Progenitor cell of endocrine pancreas (in vitro differentiated cells): ENCODE measurements around the gene SMIM5. TPM values are rescaled to one million over a fixed set of nuclear protein-coding genes. Genes with fewer than 3 reads are reported as not detected.

Experiments used
- DNase-seq: peaks from one replicate; pipeline ENCODE4 v3.0.0; 2021; ENCODE audit warnings: low spot score; ENCODE audit not compliant: unreplicated experiment
- H3K27ac Mint-ChIP-seq: 2 replicates; pipeline ENCODE4 v1.8.0; 2021; ENCODE audit warnings: mild to moderate bottlenecking, moderate library complexity, mixed read lengths
- H3K27me3 Mint-ChIP-seq: 2 replicates; pipeline ENCODE4 v1.8.0; 2021; ENCODE audit warnings: mixed read lengths
- H3K36me3 Mint-ChIP-seq: 2 replicates; pipeline ENCODE4 v1.8.0; 2022; ENCODE audit warnings: mixed read lengths; ENCODE audit not compliant: insufficient read depth
- H3K4me1 Mint-ChIP-seq: 2 replicates; pipeline ENCODE4 v1.8.0; 2021; ENCODE audit warnings: low read depth, mixed read lengths
- H3K4me3 Mint-ChIP-seq: 2 replicates; pipeline ENCODE4 v1.8.0; 2021; ENCODE audit warnings: low read depth, mild to moderate bottlenecking, moderate library complexity, mixed read lengths
- H3K9me3 Mint-ChIP-seq: 2 replicates; pipeline ENCODE4 v1.8.0; 2021; ENCODE audit warnings: low read depth, mixed read lengths
- CTCF ChIP-seq: fragments of 200-600 bp; sonication (generic); IDR thresholded peaks from one replicate; pipeline ENCODE4 v1.5.0; 2021; ENCODE audit warnings: antibody characterized with exemption, mild to moderate bottlenecking; ENCODE audit not compliant: unreplicated experiment
- total RNA-seq: library from RNA; stranded (reverse); gene quantifications from 2 replicates; pipeline ENCODE4 v1.2.1, GENCODE V29; 2021

The SMIM5 gene
- total RNA-seq, 1 donor from 2014 or later, result 4.4 TPM

DNA sequence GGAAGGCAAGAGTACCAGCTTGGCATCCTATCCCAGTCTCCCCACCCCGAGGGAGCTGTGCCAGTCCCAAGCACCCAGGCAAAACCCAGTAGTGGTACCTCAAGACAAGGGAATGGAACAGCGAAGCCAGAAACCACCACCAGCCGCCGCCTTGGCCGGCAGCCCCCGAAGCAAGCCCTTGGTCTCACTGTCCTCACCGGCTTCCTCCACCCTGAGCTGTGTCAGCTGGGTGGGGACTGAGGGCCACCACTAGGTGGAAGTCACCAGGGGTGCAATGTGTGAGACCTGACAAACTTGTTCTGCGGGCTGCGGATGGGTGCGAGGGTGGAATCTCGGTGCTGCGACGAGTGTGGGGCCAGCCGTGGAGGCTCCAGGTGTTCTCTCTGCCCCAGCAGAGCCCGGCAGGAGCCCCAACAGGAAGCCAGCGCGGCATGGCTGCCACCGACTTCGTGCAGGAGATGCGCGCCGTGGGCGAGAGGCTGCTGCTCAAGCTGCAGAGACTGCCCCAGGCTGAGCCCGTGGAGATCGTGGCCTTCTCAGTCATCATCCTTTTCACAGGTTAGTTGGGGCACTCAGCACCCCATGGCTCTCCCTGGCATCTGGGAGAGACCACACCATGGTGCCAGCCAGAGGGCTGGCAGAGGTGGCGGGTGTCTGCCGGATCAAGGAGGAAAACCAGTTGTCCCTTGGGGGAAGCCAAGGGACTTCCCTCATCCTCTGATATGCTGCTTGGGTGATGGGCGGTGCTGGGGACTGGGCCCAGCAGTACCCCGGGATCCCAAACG is 6.7 kb downstream of the SMIM5 start:
- peak overlapping the region; percentile 62 for H3K27ac Mint-ChIP-seq
- no peak overlapping the region for H3K4me3 Mint-ChIP-seq
- no peaks in the 10 kb centered on the region for H3K9me3 Mint-ChIP-seq
- H3K27me3 Mint-ChIP-seq, result no peaks in the 10 kb centered on the region
- no peak for DNase-seq
- H3K4me1 Mint-ChIP-seq, result peaks cover 8% of the 10 kb centered on the region
- TF ChIP-seq CTCF, result peak; percentile 41
- H3K36me3 Mint-ChIP-seq, result no peaks in the 10 kb centered on the region

GRCh38 chr17:75640556-75641119 is 7.4 kb downstream of the SMIM5 start:
- no peak for TF ChIP-seq CTCF
- Mint-ChIP-seq H3K4me3 (no peak overlapping the region), H3K4me1 (peaks cover 14% of the 10 kb centered on the region), H3K27me3 (no peaks in the 10 kb centered on the region), H3K36me3 (no peaks in the 10 kb centered on the region), H3K27ac (no peak overlapping the region), H3K9me3 (no peaks in the 10 kb centered on the region)
- no peak for DNase-seq

DNA sequence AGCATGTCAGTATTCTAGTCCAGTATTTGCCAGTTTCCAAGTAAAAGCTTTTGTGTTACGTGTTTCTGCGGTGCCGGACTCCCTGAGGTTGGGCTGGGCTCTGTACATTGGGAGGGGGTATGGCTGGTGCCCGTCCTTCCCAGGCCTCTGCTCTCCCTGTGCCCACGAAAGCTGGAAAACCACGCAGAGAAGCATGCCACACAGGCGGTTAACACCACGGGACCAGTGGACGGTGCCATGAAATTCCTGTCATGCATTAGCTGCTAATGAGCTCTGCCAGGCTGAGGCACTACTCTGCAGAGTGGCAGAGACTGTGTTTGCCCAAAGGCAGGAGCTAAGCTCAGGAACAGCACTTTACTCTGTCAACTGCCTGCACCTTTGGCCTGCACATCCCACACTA is 8.1 kb downstream of the SMIM5 start:
- no peak for TF ChIP-seq CTCF
- no peak overlapping the region for H3K27ac Mint-ChIP-seq
- no peak overlapping the region for H3K4me3 Mint-ChIP-seq

DNA sequence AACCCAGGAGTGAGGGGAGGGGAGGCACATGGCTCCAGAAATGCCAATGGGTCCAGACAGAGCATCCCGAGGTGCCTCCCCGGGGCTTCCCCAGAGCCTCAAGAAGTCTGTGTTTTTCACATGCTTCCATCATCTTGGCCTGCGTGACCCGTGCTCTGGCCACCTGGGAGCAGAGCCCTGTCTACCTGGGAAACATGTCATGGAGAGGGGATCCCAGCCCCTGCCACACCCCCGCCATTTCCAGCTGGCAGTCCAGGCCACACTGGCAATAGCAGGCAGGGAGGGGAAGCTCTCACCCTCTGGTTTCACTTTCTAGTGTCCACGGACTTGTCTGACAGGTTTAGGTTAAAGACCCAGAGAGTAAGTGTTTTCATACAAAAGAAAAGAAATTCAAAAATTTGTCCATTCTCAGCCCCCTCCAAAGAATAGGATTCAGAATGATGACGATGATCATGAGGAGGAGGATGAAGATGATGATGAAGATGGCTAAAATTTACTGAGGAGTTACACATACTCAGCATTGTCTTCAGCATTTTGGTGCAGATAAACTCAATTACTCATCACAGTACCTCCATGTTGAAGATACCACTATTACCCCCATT is 9.0 kb downstream of the SMIM5 start:
- no peak overlapping the region for H3K27ac Mint-ChIP-seq
- no peak for DNase-seq
- H3K27me3 Mint-ChIP-seq, result no peaks in the 10 kb centered on the region
- peaks cover 27% of the 10 kb centered on the region for H3K4me1 Mint-ChIP-seq
- no peaks in the 10 kb centered on the region for H3K9me3 Mint-ChIP-seq
- no peak for TF ChIP-seq CTCF
- no peaks in the 10 kb centered on the region for H3K36me3 Mint-ChIP-seq
- no peak overlapping the region for H3K4me3 Mint-ChIP-seq

More for the DNA sequence above, 8.1 kb downstream of the SMIM5 start:
- no peak for DNase-seq
- peaks cover 20% of the 10 kb centered on the region for H3K4me1 Mint-ChIP-seq
- H3K9me3 Mint-ChIP-seq, result no peaks in the 10 kb centered on the region
- H3K27me3 Mint-ChIP-seq, result no peaks in the 10 kb centered on the region
- no peaks in the 10 kb centered on the region for H3K36me3 Mint-ChIP-seq

DNA sequence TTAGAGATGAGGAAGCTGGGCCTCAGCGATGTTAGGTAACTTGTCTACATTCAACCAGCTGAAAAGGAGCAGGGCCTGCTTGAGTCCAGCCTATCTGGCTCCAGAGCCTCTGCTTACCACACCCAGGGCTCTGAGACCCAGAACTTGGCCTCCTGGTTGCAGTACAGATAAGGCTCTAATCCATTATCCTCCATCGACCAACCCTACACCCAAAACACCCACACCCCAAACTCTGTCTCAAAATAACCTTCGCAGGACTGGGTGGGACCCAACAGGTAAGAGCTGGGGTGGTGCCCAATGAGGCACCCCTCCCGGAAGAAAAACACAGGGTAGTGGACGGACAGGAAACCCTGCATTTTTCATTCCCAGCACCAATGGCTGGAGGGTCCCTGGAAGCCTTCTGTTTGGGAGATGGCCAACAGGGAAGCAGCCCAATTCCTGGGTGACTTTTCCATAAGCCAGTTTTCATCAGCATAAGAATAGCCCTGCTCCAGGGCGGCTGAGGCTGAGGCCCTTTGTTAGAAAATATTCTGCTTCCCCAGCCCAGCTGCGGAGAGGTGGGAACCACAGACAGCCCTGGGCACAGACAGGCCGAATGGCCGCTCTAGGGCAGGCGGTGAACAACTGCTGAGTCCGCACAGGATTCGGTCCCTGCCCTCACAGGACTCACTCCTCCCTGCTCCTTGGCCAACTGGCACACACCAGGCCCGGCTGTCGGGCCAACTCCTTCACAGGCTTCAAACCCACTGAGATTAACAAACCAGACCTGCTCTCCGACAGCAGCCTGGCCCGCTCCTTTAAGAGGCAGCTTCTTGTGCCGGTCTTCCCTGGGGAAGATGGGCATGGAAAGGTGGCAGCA is 9.8 kb downstream of the SMIM5 start:
- H3K4me1 Mint-ChIP-seq, result peaks cover 34% of the 10 kb centered on the region
- no peaks in the 10 kb centered on the region for H3K9me3 Mint-ChIP-seq
- H3K4me3 Mint-ChIP-seq, result no peak overlapping the region
- no peak for TF ChIP-seq CTCF
- peaks cover under 1% of the 10 kb centered on the region for H3K36me3 Mint-ChIP-seq
- H3K27ac Mint-ChIP-seq, result peak overlapping the region; percentile 59
- no peak for DNase-seq
- no peaks in the 10 kb centered on the region for H3K27me3 Mint-ChIP-seq
